ENCODE data around the gene SNAPIN.
A peak's percentile ranks its signal among the peaks of the same experiment; 100 is the strongest.
"Not testable (repeated sequence)": the region's sequence is repeated elsewhere in the genome, so short reads cannot be mapped to it uniquely, and the experiment has no call there.

Gene SNAPIN

DNA sequence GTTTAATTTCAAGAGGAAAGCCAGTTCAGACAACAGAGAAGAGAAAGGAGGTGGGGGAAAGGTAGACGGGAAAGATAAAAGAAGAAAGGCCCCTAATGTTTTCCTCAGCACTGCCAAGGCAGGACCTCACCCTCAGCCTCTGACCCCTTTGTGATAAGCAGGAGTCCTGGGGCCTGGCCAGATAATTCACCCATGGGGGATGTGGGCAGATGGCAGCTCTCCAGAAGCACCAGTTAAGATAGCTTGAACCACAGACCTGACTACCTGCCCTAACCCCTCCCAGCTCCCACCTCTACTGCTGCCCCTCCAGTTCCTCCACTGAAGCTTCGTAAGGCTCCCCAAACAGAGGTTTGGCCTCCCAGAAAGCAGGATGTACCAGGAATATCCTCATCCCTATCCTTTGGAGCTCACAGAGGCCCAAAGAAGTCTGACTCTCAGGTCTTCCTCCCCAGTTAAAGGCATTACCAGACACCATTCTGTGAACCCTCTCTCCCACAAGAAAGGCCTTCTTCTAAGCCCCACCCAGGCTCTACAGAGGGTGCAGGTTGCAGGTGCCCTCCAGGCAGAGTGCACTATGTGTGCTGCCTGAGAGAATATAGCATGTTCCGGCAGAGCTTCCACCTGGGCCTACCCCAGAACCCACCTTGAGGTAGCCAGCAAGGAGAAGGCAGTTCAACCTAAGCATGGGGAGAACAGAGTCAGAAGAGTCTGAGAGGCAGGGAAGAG is 9.2 kb upstream of the SNAPIN start:
- no peak for DNase-seq

DNA sequence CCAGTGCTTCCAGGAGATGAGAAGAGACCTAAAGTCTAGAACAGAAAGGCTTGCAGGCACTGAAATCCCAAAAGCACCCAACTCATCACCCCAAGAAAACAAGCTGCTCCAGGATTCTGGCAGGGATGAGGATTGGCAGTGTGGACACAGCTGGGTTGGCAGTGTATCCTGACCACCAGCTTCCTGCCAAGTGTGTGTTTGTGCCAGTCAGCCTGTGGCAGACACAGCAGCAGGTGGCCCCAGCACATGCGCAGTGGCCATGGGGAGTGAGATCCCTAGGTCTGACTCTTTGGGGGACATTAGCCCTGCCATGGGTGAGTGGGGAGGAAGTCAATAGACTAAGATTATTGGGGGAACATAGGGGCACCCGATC is 8.7 kb upstream of the SNAPIN start:
- DNase-seq = no peak

DNA sequence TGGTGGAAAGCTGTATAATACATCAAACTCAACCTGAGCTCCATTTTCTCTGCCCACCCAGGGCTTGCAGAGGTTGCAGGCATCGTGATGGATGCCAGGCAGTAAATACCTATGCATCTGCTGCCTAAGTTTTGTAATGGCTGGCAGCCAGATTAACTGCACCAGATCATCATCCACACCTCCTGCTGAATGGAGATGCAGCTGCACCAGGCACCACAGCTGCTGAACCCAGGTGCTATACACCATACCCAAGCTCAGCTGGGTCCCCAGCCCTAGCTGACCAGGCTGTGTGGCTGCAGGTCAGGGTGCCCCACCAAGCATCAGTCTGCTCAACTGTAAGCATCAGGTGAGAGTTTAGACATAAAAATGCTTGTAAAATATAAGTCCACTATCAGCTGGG is 6.7 kb upstream of the SNAPIN start:
- no peak for DNase-seq

DNA sequence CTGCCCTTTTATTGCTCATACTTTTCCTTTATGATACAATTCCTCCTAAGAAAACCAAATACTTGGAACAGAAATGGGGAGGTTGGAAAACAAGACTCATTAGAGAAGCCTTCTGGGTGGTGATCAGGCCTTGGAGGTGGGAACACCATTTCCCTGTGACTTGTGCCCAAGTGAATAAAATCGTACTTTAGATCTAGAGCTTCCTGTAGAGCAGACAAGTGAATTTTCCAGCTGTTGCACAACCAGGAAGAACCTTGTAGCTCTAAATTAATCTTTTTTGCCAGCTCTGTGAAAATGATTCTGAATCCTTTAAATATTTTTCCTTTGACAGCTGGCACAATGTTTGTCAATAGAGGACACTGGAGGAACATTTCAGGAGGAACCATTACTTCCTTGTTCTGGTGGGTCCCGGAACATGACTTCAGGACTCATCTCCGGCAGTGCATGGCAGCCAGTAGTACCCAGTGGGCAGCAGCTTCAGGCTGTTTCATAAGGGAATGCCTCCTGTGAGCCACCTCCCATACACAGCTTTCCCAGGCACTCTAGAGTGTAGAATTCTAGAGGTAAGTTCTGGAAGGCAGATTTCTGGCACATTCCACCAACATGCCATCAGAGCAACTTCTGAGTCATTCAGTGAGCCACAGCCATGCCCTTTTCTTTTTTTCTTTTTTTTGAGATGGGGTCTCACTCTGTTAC is 5.5 kb upstream of the SNAPIN start:
- DNase-seq = peak; percentile 16

DNA sequence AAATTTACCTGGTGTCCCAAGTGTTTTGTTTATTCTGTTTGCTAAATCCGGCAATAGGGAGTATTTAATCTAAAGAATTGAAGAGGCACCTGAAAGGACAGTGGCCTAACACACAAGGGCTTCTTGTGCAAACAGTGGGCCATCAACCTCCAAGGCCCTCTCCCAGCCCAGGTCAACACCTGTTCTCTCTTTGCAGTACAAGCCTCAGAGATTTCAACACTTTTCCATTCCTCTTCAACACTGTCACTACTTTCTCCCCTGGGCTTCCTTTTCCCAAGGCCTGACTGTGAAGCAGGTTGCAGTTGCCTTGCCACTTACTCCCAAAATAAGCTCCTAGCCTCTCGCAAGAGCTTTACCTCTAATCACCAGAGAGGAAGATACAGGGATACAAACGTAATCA is 3.2 kb upstream of the SNAPIN start:
- DNase-seq = no peak

DNA sequence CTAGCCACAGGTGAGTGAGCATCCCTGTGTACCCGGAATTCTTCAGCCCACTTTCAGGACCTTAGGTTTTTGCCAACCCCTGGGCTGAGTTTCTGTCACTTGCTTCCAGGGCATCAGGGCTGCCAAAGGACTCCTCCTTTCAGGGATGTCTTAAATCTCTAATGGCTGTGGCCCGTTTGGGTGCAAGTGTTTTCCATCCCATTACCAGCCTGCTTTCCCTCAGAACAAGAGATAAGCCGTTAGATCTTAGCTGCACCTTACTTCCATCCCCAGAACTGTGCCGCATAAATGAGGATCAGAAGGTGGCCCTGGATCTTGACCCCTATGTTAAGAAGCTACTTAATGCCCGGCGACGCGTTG is 652 bp downstream of the SNAPIN start:
- DNase-seq = no peak

DNA sequence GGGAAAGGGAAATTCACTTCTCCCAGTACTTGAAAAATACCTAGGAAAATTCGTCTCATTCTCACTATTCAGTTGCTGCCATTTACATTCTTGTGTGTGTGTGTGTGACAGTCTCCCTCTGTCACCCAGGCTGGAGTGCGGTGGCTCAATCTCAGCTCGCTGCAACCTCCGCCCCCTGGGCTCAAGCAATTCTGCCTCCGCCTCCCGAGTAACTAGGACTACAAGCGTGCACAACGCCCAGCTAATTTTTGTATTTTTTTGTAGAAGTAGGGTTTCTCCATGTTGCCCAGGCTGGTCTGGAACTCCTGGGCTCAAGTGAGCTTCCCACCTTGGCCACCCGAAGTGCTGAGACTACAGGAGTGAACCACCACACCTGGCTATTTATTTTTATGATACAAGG is 1.2 kb downstream of the SNAPIN start:
- no peak for DNase-seq

DNA sequence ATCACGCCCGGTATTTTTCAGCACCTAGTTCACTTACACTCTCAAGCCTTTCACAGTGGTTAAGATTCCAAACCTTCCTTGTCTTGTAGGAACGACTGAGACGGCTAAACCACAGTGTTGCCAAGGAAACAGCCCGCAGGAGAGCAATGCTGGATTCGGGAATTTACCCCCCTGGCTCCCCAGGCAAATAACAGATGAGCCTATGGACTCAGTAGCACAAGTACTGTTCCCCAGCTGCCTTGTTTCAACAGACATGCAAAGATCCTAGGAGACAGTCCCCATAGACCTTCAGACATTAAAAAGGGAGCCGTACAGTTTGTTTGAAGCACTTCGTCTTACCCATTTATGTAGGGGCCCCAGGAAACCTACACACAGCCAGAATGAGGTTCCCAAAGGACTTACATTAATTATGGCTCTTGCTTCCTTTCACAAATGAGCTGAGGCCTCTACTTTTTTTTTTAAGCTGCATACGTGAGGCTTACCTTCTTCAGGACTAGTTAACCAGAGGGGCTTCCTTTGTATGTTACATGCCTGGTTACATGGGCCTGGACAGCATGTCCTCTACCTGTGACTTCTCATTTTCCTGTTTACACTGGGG is 2.7 kb downstream of the SNAPIN start:
- no peak for DNase-seq

DNA sequence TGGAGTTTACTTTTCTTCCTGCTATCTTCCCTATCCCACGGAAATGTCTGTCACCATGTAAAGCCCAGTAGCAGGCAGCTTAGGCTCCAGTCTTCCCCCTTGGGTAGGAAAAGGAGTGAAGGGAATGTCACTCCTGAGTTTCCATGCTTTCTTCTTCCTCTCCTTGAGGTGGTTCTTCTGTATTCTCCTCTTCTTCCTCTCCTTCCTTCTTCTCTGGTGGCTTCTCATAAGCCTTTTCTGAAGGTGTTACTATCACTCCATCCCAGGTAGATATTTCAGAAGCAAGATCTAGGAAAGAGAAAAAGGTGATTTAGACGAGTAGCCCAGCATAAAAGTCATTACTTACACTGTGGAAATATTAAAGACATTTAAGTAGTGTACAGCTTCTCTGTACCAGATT is 3.8 kb downstream of the SNAPIN start:
- DNase-seq = no peak

DNA sequence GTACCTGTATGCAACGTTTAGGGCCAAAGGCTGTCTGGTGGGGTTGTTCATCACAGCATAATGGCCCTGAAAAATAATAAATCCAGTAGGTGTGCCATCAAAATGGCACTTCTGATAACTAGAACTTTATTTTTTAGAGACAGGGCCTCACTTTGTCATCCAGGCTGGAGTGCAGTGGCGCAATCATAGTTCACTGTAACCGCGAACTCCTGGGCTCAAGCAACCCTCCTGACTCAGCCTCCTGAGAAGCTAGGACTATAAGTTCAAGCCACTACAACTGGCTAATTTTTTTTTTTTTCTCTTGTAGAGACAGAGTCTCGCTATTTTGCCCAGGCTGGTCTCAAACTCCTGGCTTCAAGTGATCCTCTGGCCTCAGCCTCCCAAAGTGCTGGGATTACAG is 4.7 kb downstream of the SNAPIN start:
- DNase-seq = peak; percentile 69

DNA sequence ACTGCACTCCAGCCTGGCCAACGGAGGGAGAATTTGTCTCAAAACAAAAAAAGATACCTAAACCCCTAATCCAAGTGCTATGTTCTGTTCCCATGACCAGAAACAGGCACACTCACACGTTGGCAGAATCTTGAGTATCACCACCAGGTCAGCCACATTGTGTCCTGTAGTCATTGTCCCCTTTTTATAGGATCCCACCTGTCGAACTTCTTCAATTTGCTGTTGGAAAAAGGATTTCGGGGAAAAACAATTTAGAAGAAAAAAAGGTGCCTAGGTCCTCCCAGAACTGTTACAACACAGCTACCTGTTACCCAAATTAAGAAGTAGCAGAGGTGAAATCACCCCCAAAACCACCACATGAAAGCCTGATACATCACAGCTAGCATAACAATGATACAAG is 8.9 kb downstream of the SNAPIN start:
- no peak for DNase-seq

DNA sequence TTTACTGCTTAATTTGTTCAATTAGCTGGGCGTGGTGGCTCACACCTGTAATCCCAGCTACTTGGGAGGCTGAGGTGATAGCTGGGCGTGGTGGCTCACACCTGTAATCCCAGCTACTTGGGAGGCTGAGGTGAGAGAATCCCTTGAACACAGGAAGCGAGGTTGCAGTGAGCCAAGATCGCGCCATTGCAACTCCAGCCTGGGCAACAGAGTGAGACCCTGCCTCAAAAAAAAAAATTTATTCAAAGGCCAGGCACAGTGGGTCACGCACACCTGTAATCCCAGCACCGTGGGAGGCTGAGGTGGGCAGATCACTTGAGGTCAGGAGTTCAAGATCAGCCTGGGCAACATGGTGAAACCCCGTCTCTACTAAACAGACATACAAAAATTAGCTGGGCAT is 10.2 kb downstream of the SNAPIN start:
- DNase-seq = not testable (repeated sequence)

DNA sequence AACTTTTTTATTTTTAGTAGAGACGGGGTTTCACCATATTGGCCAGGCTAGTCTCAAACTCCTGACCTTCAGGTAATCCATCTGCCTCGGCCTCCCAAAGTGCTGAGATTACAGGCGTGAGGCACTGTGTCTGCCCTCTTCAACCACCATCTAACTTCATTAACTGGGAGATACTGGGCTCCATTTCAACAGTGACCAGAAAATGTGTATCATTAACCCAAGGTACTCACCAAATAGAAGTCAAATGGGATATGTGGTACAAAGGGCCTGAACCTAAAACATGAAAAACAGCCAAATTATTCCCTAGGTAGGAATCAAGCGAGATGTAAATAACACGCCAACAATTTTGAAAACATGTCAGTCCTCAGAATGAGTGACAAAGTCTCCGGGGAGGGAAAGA is 11.1 kb downstream of the SNAPIN start:
- DNase-seq = no peak

DNA sequence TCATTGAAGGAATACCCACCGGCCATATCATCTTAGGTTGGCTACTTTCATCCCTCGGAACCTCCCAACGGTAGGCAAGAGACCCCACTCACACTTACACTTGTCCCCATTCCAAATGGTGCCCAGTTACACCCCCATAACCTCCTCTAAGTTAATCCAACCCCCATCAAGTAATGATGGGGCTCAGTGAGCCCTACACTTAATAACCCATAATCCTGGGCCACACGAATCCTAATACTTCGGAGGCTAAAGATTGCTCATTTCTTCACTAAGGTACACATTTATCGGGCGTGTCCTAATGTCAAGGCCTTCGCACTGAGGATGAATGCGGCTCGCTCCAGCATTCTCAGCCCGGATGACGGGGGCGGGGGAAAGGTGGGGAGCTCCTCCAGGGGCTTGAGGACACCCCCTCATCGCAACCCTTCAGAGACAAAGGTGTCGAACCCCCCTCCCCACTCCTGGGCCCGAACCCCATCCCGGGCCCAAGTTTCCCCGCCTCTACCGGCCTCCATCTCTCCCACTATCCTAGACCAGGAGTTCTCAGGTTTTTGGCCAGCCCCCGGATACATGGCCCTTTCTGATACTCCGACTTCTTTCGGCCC is 11.9 kb downstream of the SNAPIN start:
- DNase-seq = no peak

DNA sequence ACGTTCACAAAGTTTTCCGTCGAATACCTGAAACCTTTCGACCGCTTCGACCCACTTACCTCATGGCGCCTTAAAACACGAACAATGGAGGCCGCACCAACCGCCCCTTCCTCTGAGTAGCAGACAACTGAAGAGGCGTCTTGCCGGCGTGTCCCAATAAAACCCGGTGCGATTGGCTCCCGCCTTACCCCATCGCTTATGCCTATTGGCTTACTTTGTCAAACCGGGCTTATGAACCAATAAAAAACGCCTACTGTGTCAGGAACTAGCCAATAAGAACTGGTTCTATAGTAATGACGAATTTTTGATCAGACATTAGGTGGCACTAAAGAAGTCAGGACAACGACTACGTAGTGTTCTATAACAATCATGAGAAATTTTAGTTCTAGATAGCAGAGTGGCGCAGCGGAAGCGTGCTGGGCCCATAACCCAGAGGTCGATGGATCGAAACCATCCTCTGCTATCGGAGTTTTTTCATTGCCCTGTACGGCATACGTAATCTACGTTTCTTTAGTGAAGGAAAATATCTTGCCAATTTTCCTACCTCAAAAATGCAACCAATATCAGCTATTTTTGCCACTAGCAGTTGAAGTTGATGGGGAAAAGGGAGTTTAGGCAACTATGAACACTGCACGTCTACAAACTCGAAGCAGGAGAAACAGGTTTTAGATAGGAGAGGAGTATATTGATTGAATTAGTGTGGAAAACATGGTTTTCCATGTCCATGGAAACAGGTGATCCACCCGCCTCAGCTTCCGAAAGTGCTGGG is 12.5 kb downstream of the SNAPIN start, which contains the start of gene ILF2:
Gene ILF2, minus strand, starts transcription at position 135 of the 769 bp plus-strand sequence. Its CDS starts 71 bp downstream, at position 64.
- peak; percentile 100 for DNase-seq

DNA sequence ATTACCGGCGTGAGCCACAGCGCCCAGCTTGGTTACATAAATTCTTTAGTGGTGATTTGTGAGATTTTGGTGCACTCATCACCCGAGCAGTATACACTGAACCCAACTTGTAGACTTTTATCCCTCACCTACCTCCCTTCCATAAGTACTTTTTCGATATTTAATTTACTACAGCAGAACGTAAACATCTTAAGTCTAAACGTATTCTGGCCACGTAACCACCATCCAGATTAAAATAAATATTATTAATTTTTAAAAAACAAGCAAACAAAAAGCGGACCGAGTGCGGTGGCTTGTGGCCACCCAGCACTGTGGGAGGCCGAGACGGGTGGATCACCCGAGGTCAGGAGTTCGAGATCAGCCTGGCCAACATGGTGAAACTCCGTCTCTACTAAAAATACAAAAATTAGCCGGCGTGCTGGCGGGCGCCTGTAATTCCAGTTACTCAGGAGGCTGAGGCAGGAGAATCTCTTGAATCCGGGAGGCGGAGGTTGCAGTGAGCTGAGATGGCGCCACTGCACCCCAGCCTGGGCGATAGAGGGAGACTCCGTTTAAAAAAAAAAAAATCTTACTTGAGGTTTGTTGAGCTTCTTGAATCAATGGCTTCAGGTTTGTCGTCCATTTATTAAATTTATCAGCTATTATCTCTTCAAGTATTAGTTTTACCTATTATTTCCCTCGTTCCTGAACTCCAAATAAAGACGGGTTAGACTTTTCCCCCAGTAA is 13.3 kb downstream of the SNAPIN start:
- peak; percentile 65 for DNase-seq

DNA sequence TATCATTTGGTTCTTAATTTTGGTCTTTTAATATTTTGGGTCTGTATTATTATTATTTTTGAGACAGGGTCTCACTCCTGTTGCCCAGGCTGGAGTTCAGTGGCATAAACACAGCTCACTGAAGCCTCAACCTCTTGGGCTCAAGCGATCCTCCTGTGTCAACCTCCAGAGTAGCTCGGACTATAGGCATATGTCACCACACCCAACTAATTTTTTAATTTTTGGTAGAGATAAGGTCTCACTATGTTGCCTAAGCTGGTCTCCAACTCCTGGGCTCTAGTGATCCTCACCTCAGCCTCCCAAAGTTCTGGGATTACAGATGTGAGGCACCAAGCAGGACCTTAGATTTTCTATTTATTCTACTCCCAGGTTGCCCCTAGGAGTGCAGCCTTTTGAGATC is 15.0 kb downstream of the SNAPIN start:
- no peak for DNase-seq

DNA sequence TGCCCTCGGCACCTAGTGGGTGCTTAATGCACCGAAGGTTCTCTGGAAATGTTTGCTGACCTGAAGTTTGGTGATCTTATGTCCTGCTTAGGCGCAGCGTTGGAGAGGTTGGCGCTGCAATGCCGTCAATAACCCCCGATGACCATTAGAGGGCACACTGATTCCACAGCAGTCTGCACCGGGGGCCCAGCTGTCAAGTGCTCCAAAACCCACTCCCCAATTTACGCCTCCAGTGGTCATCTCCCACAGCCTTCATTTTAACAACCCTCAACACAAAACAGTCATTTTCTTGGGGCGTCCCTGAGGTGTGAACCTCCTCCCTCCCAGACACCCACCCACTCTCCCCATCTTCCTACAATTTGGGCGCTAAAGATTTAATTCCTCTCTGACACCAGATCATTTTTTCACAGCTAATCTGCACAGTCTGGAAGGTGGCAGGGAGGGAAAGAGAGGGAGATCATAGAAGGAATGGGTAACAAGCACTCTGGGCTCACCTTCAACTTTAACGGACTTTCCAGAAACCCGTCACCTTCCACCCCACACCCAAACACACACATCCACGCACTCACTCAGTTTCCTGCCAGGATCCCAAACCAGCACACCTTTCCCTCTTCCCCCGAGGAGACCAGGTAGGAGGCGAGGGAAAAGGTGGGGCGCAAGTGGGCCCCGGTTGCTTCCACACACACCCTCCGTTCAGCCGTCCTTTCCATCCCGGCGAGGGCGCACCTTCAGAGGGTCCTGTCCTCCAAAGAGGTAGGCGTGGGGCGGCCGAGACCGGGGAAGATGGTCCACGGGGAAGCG is 19.4 kb downstream of the SNAPIN start:
- no peak for DNase-seq

DNA sequence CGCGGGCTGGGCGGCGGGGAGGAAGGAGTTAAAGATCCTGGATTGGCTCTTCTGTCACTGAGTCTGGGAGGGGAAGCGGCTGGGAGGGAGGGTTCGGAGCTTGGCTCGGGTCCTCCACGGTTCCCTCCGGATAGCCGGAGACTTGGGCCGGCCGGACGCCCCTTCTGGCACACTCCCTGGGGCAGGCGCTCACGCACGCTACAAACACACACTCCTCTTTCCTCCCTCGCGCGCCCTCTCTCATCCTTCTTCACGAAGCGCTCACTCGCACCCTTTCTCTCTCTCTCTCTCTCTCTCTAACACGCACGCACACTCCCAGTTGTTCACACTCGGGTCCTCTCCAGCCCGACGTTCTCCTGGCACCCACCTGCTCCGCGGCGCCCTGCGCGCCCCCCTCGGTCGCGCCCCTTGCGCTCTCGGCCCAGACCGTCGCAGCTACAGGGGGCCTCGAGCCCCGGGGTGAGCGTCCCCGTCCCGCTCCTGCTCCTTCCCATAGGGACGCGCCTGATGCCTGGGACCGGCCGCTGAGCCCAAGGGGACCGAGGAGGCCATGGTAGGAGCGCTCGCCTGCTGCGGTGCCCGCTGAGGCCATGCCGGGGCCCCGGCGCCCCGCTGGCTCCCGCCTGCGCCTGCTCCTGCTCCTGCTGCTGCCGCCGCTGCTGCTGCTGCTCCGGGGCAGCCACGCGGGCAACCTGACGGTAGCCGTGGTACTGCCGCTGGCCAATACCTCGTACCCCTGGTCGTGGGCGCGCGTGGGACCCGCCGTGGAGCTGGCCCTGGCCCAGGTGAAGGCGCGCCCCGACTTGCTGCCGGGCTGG is 20.2 kb downstream of the SNAPIN start, which contains the start of gene NPR1:
Gene NPR1, plus strand, starts transcription at position 170 of the 818 bp plus-strand sequence. Its CDS starts 421 bp downstream, at position 591.
- DNase-seq = peak; percentile 10

DNA sequence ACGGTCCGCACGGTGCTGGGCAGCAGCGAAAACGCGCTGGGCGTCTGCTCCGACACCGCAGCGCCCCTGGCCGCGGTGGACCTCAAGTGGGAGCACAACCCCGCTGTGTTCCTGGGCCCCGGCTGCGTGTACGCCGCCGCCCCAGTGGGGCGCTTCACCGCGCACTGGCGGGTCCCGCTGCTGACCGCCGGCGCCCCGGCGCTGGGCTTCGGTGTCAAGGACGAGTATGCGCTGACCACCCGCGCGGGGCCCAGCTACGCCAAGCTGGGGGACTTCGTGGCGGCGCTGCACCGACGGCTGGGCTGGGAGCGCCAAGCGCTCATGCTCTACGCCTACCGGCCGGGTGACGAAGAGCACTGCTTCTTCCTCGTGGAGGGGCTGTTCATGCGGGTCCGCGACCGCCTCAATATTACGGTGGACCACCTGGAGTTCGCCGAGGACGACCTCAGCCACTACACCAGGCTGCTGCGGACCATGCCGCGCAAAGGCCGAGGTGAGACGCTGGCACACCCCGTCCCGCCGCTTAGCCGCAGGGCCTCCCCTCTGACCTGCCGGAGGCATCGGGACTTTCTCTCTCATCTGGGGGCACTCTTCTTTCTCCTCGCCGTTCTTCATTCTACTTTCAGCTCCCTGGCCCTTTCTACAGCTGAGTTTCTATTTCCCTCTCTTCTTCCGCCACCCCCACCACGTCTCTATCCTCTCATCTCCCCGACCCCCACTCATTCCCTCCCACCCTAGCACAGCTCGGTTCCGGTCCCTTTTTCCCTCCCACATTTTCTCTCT is 21.0 kb downstream of the SNAPIN start:
- DNase-seq = no peak

Measured in MV-4-11 (cell line).